WTC11 (cell line): ENCODE measurements around the gene APOD. TPM values are rescaled to one million over a fixed set of nuclear protein-coding genes. Genes with fewer than 3 reads are reported as not detected.
"Not testable (repeated sequence)": the region's sequence is repeated elsewhere in the genome, so short reads cannot be mapped to it uniquely, and the experiment has no call there.

Source experiments
- ATAC-seq: fragments of 200-7000 bp; cut with Tn5 transposase; 2 replicates; pipeline ENCODE4 v1.10.0; 2021; ENCODE audit warnings: mild to moderate bottlenecking, moderate library complexity
- CTCF ChIA-PET: fragments of 300-600 bp; sonication (Branson Sonifier 250); formaldehyde crosslinking; loops from one replicate; lab custom pipeline; 2021; ENCODE audit warnings: antibody characterized with exemption; lab: Charles Lee
- POLR2A ChIA-PET: fragments of 350-600 bp; sonication (Branson Sonifier 250); formaldehyde crosslinking; loops from one replicate; lab custom pipeline; 2021; ENCODE audit warnings: antibody characterized with exemption; lab: Charles Lee
- DNase-seq: peaks from one replicate; pipeline ENCODE4 v3.0.0; 2021; ENCODE audit warnings: low spot score
- H3K27ac Mint-ChIP-seq: 2 replicates; pipeline ENCODE4 v1.8.0; 2021; ENCODE audit warnings: mixed read lengths
- H3K27me3 Mint-ChIP-seq: 2 replicates; pipeline ENCODE4 v1.8.0; 2021; ENCODE audit warnings: low read depth, mild to moderate bottlenecking, moderate library complexity, mixed read lengths
- H3K36me3 Mint-ChIP-seq: 2 replicates; pipeline ENCODE4 v1.8.0; 2021; ENCODE audit warnings: mixed read lengths
- H3K4me1 Mint-ChIP-seq: 2 replicates; pipeline ENCODE4 v1.8.0; 2022; ENCODE audit warnings: mixed read lengths
- H3K4me3 Mint-ChIP-seq: 2 replicates; pipeline ENCODE4 v1.8.0; 2021; ENCODE audit warnings: mild to moderate bottlenecking, moderate library complexity, mixed read lengths
- H3K9me3 Mint-ChIP-seq: 2 replicates; pipeline ENCODE4 v1.8.0; 2021; ENCODE audit warnings: mixed read lengths
- AFF4 ChIP-seq: sonication (generic); formaldehyde crosslinking; IDR thresholded peaks from 2 replicates; pipeline ENCODE4 v1.8.1; 2023; ENCODE audit warnings: mild to moderate bottlenecking, missing genetic modification reagents, borderline replicate concordance
- ATF3 ChIP-seq: sonication (generic); formaldehyde crosslinking; conservative IDR thresholded peaks from 2 replicates; pipeline ENCODE4 v1.8.1; 2022; ENCODE audit warnings: mild to moderate bottlenecking, missing genetic modification reagents
- E2F1 ChIP-seq: sonication (generic); formaldehyde crosslinking; IDR thresholded peaks from 2 replicates; pipeline ENCODE4 v1.8.0; 2022; ENCODE audit warnings: mild to moderate bottlenecking, missing genetic modification reagents
- E2F4 ChIP-seq: sonication (generic); formaldehyde crosslinking; IDR thresholded peaks from 2 replicates; pipeline ENCODE4 v1.8.1; 2022; ENCODE audit warnings: low read depth, mild to moderate bottlenecking, moderate library complexity, missing genetic modification reagents, borderline replicate concordance
- ESRRA ChIP-seq: sonication (generic); formaldehyde crosslinking; IDR thresholded peaks from 2 replicates; pipeline ENCODE4 v1.8.1; 2022; ENCODE audit warnings: mild to moderate bottlenecking, missing genetic modification reagents, borderline replicate concordance
- FOXJ3 ChIP-seq: sonication (generic); formaldehyde crosslinking; IDR thresholded peaks from 2 replicates; pipeline ENCODE4 v1.9.0; 2021; ENCODE audit warnings: missing genetic modification reagents, mild to moderate bottlenecking, borderline replicate concordance
- FOXK1 ChIP-seq: sonication (generic); formaldehyde crosslinking; IDR thresholded peaks from 2 replicates; pipeline ENCODE4 v1.8.0; 2022; ENCODE audit warnings: mild to moderate bottlenecking, moderate library complexity, missing genetic modification reagents
- GRHL2 ChIP-seq: fragments of 250-450 bp; sonication (Bioruptor Pico); IDR thresholded peaks from 2 replicates; pipeline ENCODE4 v1.8.0; 2022; ENCODE audit warnings: mild to moderate bottlenecking, moderate library complexity; ENCODE audit not compliant: insufficient replicate concordance, severe bottlenecking
- IRF1 ChIP-seq: sonication (generic); formaldehyde crosslinking; IDR thresholded peaks from 2 replicates; pipeline ENCODE4 v1.8.0; 2023; ENCODE audit warnings: missing genetic modification reagents
- JAZF1 ChIP-seq: fragments of 250-450 bp; sonication (Bioruptor Pico); IDR thresholded peaks from 2 replicates; pipeline ENCODE4 v1.9.0; 2021; ENCODE audit warnings: moderate library complexity, mild to moderate bottlenecking, inconsistent platforms
- MAX ChIP-seq: sonication (generic); formaldehyde crosslinking; IDR thresholded peaks from 2 replicates; pipeline ENCODE4 v1.8.0; 2022; ENCODE audit warnings: mild to moderate bottlenecking, missing genetic modification reagents
- MLX ChIP-seq: sonication (generic); formaldehyde crosslinking; IDR thresholded peaks from 2 replicates; pipeline ENCODE4 v1.8.1; 2023; ENCODE audit warnings: mild to moderate bottlenecking, missing genetic modification reagents, moderate library complexity
- NR1H2 ChIP-seq: sonication (generic); formaldehyde crosslinking; IDR thresholded peaks from 2 replicates; pipeline ENCODE4 v1.9.0; 2021; ENCODE audit warnings: mild to moderate bottlenecking, moderate library complexity, missing genetic modification reagents
- NR2C2 ChIP-seq: sonication (generic); formaldehyde crosslinking; IDR thresholded peaks from 2 replicates; pipeline ENCODE4 v1.8.0; 2022; ENCODE audit warnings: mild to moderate bottlenecking, missing genetic modification reagents
- PREB ChIP-seq: sonication (generic); formaldehyde crosslinking; IDR thresholded peaks from 2 replicates; pipeline ENCODE4 v1.8.1; 2022; ENCODE audit warnings: mild to moderate bottlenecking, missing genetic modification reagents, moderate library complexity, borderline replicate concordance
- SMAD3 ChIP-seq: sonication (generic); formaldehyde crosslinking; IDR thresholded peaks from 2 replicates; pipeline ENCODE4 v1.8.0; 2022; ENCODE audit warnings: missing genetic modification reagents, mild to moderate bottlenecking, borderline replicate concordance
- SP1 ChIP-seq: sonication (generic); formaldehyde crosslinking; conservative IDR thresholded peaks from 2 replicates; pipeline ENCODE4 v1.8.1; 2022; ENCODE audit warnings: missing genetic modification reagents
- ZNF138 ChIP-seq: sonication (generic); formaldehyde crosslinking; conservative IDR thresholded peaks from 2 replicates; pipeline ENCODE4 v1.8.1; 2022; ENCODE audit warnings: mild to moderate bottlenecking, moderate library complexity, missing genetic modification reagents
- ZNF317 ChIP-seq: sonication (generic); formaldehyde crosslinking; IDR thresholded peaks from 2 replicates; pipeline ENCODE4 v1.8.1; 2023; ENCODE audit warnings: low read depth, mild to moderate bottlenecking, moderate library complexity, missing genetic modification reagents, borderline replicate concordance
- ZNF425 ChIP-seq: fragments of 250-450 bp; sonication (Bioruptor Pico); conservative IDR thresholded peaks from 2 replicates; pipeline ENCODE4 v1.9.0; 2021; ENCODE audit warnings: mild to moderate bottlenecking
- total RNA-seq: library from RNA; stranded (reverse); gene quantifications from 3 replicates; pipeline ENCODE4 v1.2.3, GENCODE V29; 2021

The APOD gene
- total RNA-seq, 1 experiment from 2014 or later, result not detected

GRCh38 chr3:195609229-195609628 lies 25.5 kb upstream of the APOD start:
- H3K4me1 Mint-ChIP-seq, result no peaks in the 10 kb centered on the region; the same call in 1 of the 2 replicates
- POLR2A ChIA-PET, result no interaction called here
- no peak for DNase-seq
- no peak for ATAC-seq
- no peak for TF ChIP-seq MAX (CRISPR knock-in tag)
- TF ChIP-seq FOXJ3 (CRISPR knock-in tag), result no peak
- no peak for TF ChIP-seq FOXK1 (CRISPR knock-in tag)
- no peak for TF ChIP-seq NR2C2
- no peak for TF ChIP-seq NR1H2
- no peak for TF ChIP-seq E2F4 (CRISPR knock-in tag)
- TF ChIP-seq ZNF425 (CRISPR knock-in tag), result no peak
- TF ChIP-seq IRF1, result no peak
- no peak for TF ChIP-seq SP1 (CRISPR knock-in tag)
- TF ChIP-seq MLX, result no peak
- TF ChIP-seq, all 79 proteins: peak for 0
- no peak overlapping the region for H3K4me3 Mint-ChIP-seq
- H3K27me3 Mint-ChIP-seq, result peaks cover 24% of the 10 kb centered on the region
- H3K27ac Mint-ChIP-seq, result no peak overlapping the region
- peaks cover 77% of the 10 kb centered on the region for H3K9me3 Mint-ChIP-seq
- H3K36me3 Mint-ChIP-seq, result peaks cover 48% of the 10 kb centered on the region
- CTCF ChIA-PET, result no interaction called here

- peaks cover 36% of the 10 kb centered on the region for H3K36me3 Mint-ChIP-seq
- H3K27ac Mint-ChIP-seq, POLR2A ChIA-PET, H3K4me3 Mint-ChIP-seq, DNase-seq, H3K4me1 Mint-ChIP-seq, ATAC-seq, CTCF ChIA-PET: not testable (repeated sequence)
- H3K27me3 Mint-ChIP-seq, result peaks cover 29% of the 10 kb centered on the region
- peaks cover 60% of the 10 kb centered on the region for H3K9me3 Mint-ChIP-seq
These were observed 18.0 kb upstream of the APOD start for GRCh38 chr3:195601785-195602184.

- Mint-ChIP-seq H3K9me3 (peaks cover 56% of the 10 kb centered on the region), H3K36me3 (peaks cover 32% of the 10 kb centered on the region), H3K27ac (no peak overlapping the region), H3K4me3 (no peak overlapping the region), H3K27me3 (peaks cover 26% of the 10 kb centered on the region), H3K4me1 (no peaks in the 10 kb centered on the region)
- POLR2A ChIA-PET, result no interaction called here
- ATAC-seq, result no peak
- no peak for DNase-seq
- CTCF ChIA-PET, result no interaction called here
- TF ChIP-seq JAZF1 (CRISPR knock-in tag) (no peak), GRHL2 (CRISPR knock-in tag) (no peak), E2F1 (no peak), SMAD3 (CRISPR knock-in tag) (no peak), ZNF317 (CRISPR knock-in tag) (no peak), AFF4 (CRISPR knock-in tag) (no peak), ATF3 (no peak), PREB (CRISPR knock-in tag) (no peak), ESRRA (CRISPR knock-in tag) (no peak), MAX (CRISPR knock-in tag) (no peak), ZNF138 (no peak)
These were observed 17.6 kb upstream of the APOD start for GRCh38 chr3:195601382-195601781.
